IMR-90 (cell line): ENCODE data around the gene CTDP1. TPM values are rescaled to one million over a fixed set of nuclear protein-coding genes. Genes with fewer than 3 reads are reported as not detected.

Source experiments
- ATAC-seq: fragments of 200-7000 bp; cut with Tn5 transposase; 2 replicates; pipeline ENCODE4 v1.9.1; 2020; ENCODE audit warnings: low read depth, mild to moderate bottlenecking, moderate library complexity
- BruUV-seq: library from RNA; stranded (reverse); fragments of 400-500 nt; replicated peaks from 2 replicates; lab custom pipeline; 2021; lab: Mats Ljungman, UMichigan
- CTCF ChIA-PET: fragments of 300-600 bp; formaldehyde crosslinking; extraction: SDS; loops from one replicate; lab custom pipeline; 2021; ENCODE audit warnings: antibody characterized with exemption; lab: Yijun Ruan, JAX
- POLR2A ChIA-PET: fragments of 300-600 bp; sonication (Branson Sonifier 250); formaldehyde crosslinking; loops from one replicate; lab custom pipeline; 2022; ENCODE audit warnings: antibody characterized with exemption; ENCODE audit not compliant: unreplicated experiment; lab: Charles Lee
- DNase-seq: peaks from one replicate; pipeline ENCODE4 v3.0.0; 2013
- H2AFZ ChIP-seq: replicated peaks from 2 replicates; pipeline ENCODE3; 2013; ENCODE audit warnings: low read length, mild to moderate bottlenecking; ENCODE audit not compliant: poor library complexity
- H2AK5ac ChIP-seq: 2 replicates; pipeline ENCODE4 v1.6.1; 2013; ENCODE audit warnings: low read depth, low read length, inconsistent platforms
- H2AK9ac ChIP-seq: replicated peaks from 2 replicates; pipeline ENCODE3; 2013; ENCODE audit warnings: mild to moderate bottlenecking, low read depth, low read length, moderate library complexity; ENCODE audit not compliant: poor library complexity
- H2BK120ac ChIP-seq: 2 replicates; pipeline ENCODE4 v1.6.1; 2013; ENCODE audit warnings: low read depth, low read length, inconsistent platforms
- H2BK15ac ChIP-seq: 3 replicates; pipeline ENCODE4 v1.6.1; 2013; ENCODE audit warnings: low read depth, low read length, inconsistent platforms
- H2BK20ac ChIP-seq: 2 replicates; pipeline ENCODE4 v1.6.1; 2013; ENCODE audit warnings: low read depth, mild to moderate bottlenecking, inconsistent platforms, low read length, moderate library complexity
- H2BK5ac ChIP-seq: 2 replicates; pipeline ENCODE4 v1.6.1; 2013; ENCODE audit warnings: mild to moderate bottlenecking, low read depth, low read length, inconsistent platforms; ENCODE audit not compliant: poor library complexity, severe bottlenecking
- H3K14ac ChIP-seq: replicated peaks from 2 replicates; pipeline ENCODE4 v1.6.1; 2013; ENCODE audit warnings: low read depth, low read length, inconsistent platforms
- H3K18ac ChIP-seq: 2 replicates; pipeline ENCODE4 v1.6.1; 2013; ENCODE audit warnings: low read depth, low read length, control low read depth
- H3K23ac ChIP-seq: 2 replicates; pipeline ENCODE4 v1.6.1; 2013; ENCODE audit warnings: low read depth, low read length, inconsistent platforms
- H3K27ac ChIP-seq: 2 replicates; pipeline ENCODE4 v1.5.1; 2013; ENCODE audit warnings: mild to moderate bottlenecking, control low read depth, low read length; ENCODE audit not compliant: insufficient read depth
- H3K27me3 ChIP-seq: 2 replicates; pipeline ENCODE4 v1.6.1; 2013; ENCODE audit warnings: low read length; ENCODE audit not compliant: control insufficient read depth, insufficient read depth
- H3K36me3 ChIP-seq: 2 replicates; pipeline ENCODE4 v1.6.1; 2013; ENCODE audit warnings: low read length, mixed read lengths; ENCODE audit not compliant: control insufficient read depth, insufficient read depth
- H3K4ac ChIP-seq: 2 replicates; pipeline ENCODE4 v1.6.1; 2013; ENCODE audit warnings: low read depth, low read length, inconsistent platforms
- H3K4me1 ChIP-seq: 2 replicates; pipeline ENCODE4 v1.6.1; 2013; ENCODE audit warnings: low read length, mixed read lengths; ENCODE audit not compliant: control insufficient read depth, insufficient read depth
- H3K4me2 ChIP-seq: 2 replicates; pipeline ENCODE4 v1.6.1; 2013; ENCODE audit warnings: low read depth, mild to moderate bottlenecking, control low read depth, low read length, moderate library complexity
- H3K4me3 ChIP-seq: 2 replicates; pipeline ENCODE4 v1.5.1; 2013; ENCODE audit warnings: low read depth, mild to moderate bottlenecking, control low read depth, low read length, moderate library complexity; ENCODE audit not compliant: insufficient read depth
- H3K56ac ChIP-seq: 2 replicates; pipeline ENCODE4 v1.6.1; 2013; ENCODE audit warnings: low read length, inconsistent platforms; ENCODE audit not compliant: insufficient read depth; ENCODE audit errors: extremely low read depth
- H3K79me1 ChIP-seq, 2 experiments: 2 replicates each; pipeline ENCODE4 v1.6.1; 2013; ENCODE audit warnings: low read length in 2 of 2, inconsistent platforms in 1 of 2, low read depth in 1 of 2
- H3K9ac ChIP-seq: 2 replicates; pipeline ENCODE4 v1.6.1; 2013; ENCODE audit warnings: low read depth, low read length, control low read depth
- H3K9me1 ChIP-seq: 2 replicates; pipeline ENCODE4 v1.6.1; 2013; ENCODE audit warnings: low read length, inconsistent platforms; ENCODE audit not compliant: insufficient read depth
- H3K9me3 ChIP-seq: 2 replicates; pipeline ENCODE4 v1.6.1; 2013; ENCODE audit warnings: low read length; ENCODE audit not compliant: control insufficient read depth, insufficient read depth
- H4K20me1 ChIP-seq: 2 replicates; pipeline ENCODE4 v1.6.1; 2013; ENCODE audit warnings: low read length, inconsistent platforms; ENCODE audit not compliant: insufficient read depth
- H4K5ac ChIP-seq: 2 replicates; pipeline ENCODE4 v1.6.1; 2013; ENCODE audit warnings: mild to moderate bottlenecking, low read depth, low read length, control low read depth
- H4K8ac ChIP-seq, 2 experiments: 2 replicates each; pipeline ENCODE4 v1.6.1; 2013; ENCODE audit warnings: low read depth in 2 of 2, low read length in 2 of 2, control low read depth in 1 of 2, inconsistent platforms in 1 of 2
- H4K91ac ChIP-seq: 2 replicates; pipeline ENCODE4 v1.6.1; 2013; ENCODE audit warnings: low read depth, low read length, inconsistent platforms; ENCODE audit not compliant: insufficient read depth
- BHLHE40 ChIP-seq: fragments of 150-350 bp; IDR thresholded peaks from 2 replicates; pipeline ENCODE4 v1.6.1; 2016; ENCODE audit warnings: mild to moderate bottlenecking, low read depth, low read length
- CEBPB ChIP-seq: IDR thresholded peaks from 2 replicates; pipeline ENCODE4 v1.6.1; 2012; ENCODE audit warnings: low read depth, low read length, improper control_type of control experiment
- CHD1 ChIP-seq: IDR thresholded peaks from 2 replicates; pipeline ENCODE4 v1.6.1; 2012; ENCODE audit warnings: low read depth, low read length, improper control_type of control experiment
- FOS ChIP-seq: fragments of 150-350 bp; IDR thresholded peaks from 2 replicates; pipeline ENCODE4 v1.6.1; 2016; ENCODE audit warnings: low read depth, low read length
- MAFK ChIP-seq: IDR thresholded peaks from 2 replicates; pipeline ENCODE4 v1.6.1; 2012; ENCODE audit warnings: low read depth, low read length, improper control_type of control experiment
- MAZ ChIP-seq: IDR thresholded peaks from 2 replicates; pipeline ENCODE4 v1.6.1; 2012; ENCODE audit warnings: low read depth, mild to moderate bottlenecking, low read length, improper control_type of control experiment, moderate library complexity, borderline replicate concordance
- MXI1 ChIP-seq: IDR thresholded peaks from 2 replicates; pipeline ENCODE4 v1.6.1; 2012; ENCODE audit warnings: low read depth, mild to moderate bottlenecking, low read length, moderate library complexity, borderline replicate concordance
- NFE2L2 ChIP-seq: fragments of 150-350 bp; IDR thresholded peaks from 2 replicates; pipeline ENCODE4 v1.6.1; 2016; ENCODE audit warnings: low read depth, mild to moderate bottlenecking, low read length
- POLR2A ChIP-seq: IDR thresholded peaks from 2 replicates; pipeline ENCODE4 v1.6.1; 2012; ENCODE audit warnings: mild to moderate bottlenecking, low read depth, low read length
- RAD21 ChIP-seq: IDR thresholded peaks from 2 replicates; pipeline ENCODE4 v1.6.1; 2012; ENCODE audit warnings: low read length, improper control_type of control experiment
- RCOR1 ChIP-seq: IDR thresholded peaks from 2 replicates; pipeline ENCODE4 v1.6.1; 2012; ENCODE audit warnings: mild to moderate bottlenecking, low read length, improper control_type of control experiment; ENCODE audit not compliant: insufficient replicate concordance
- RFX5 ChIP-seq: IDR thresholded peaks from 2 replicates; pipeline ENCODE4 v1.8.0; 2012; ENCODE audit warnings: low read depth, mild to moderate bottlenecking, low read length, moderate library complexity
- SMC3 ChIP-seq: fragments of 150-350 bp; IDR thresholded peaks from 2 replicates; pipeline ENCODE4 v1.6.1; 2016; ENCODE audit warnings: low read depth, mild to moderate bottlenecking, antibody characterized with exemption, low read length, moderate library complexity
- WGBS, 2 experiments: methylation state at CpG; one replicate each; pipeline versions ENCODE4 v1.1.5 to v1.1.7; 2013; ENCODE audit warnings: missing lambda C conversion rate in 2 of 2; ENCODE audit not compliant: insufficient read length in 1 of 2; ENCODE audit errors: extremely low coverage in 2 of 2; 5-methylcytosine and 5-hydroxymethylcytosine counted together
- dilution Hi-C: fragments of 300-500 bp; cut with HindIII; formaldehyde crosslinking; loops from one replicate; pipeline ENCODE4 v1.14.3; 2018; ENCODE audit warnings: low sequenced_read_pairs; ENCODE audit not compliant: unreplicated experiment
- in situ Hi-C: fragments of 300-500 bp; cut with MboI; formaldehyde crosslinking; loops from 3 replicates; pipeline ENCODE4 v1.14.3; 2019; ENCODE audit warnings: low sequenced_read_pairs, inconsistent platforms, mixed read lengths
- intact Hi-C: fragments of 100-400 bp; cut with micrococcal nuclease; formaldehyde crosslinking; loops from 2 replicates; pipeline ENCODE4 v1.10.0; 2022
- polyA plus RNA-seq, 3 experiments: library from polyadenylated mRNA; depleted of rRNA; stranded (reverse); fragments of >200 nt; gene quantifications; 2 replicates each; pipeline ENCODE4 v1.2.3, GENCODE V29; 2012; ENCODE audit warnings: low replicate concordance in 1 of 3
- total RNA-seq: library from RNA; depleted of rRNA; stranded (reverse); fragments of >200 nt; gene quantifications from 2 replicates; pipeline ENCODE4 v1.2.3, GENCODE V29; 2012
- TF ChIP-seq, protein P1 (sequence below): fragments of 150-350 bp; IDR thresholded peaks from 2 replicates; pipeline ENCODE4 v1.6.1; 2017; ENCODE audit warnings: mild to moderate bottlenecking, antibody characterized with exemption, low read length, low read depth
- TF ChIP-seq, protein P2 (sequence below): fragments of 150-350 bp; IDR thresholded peaks from 2 replicates; pipeline ENCODE4 v1.6.1; 2016; ENCODE audit warnings: low read depth, mild to moderate bottlenecking, low read length, moderate library complexity, borderline replicate concordance
- TF ChIP-seq, protein P3 (sequence below): conservative IDR thresholded peaks from 2 replicates; pipeline ENCODE4 v1.5.1; 2012; ENCODE audit warnings: mild to moderate bottlenecking, low read depth, low read length, improper control_type of control experiment

The CTDP1 gene
- total and polyA plus RNA-seq, 2 of the 4 experiments (the other 2 are of a cell fraction) = 13.4 to 17.6 TPM

GRCh38 chr18:79786304-79786703, 106.7 kb downstream of the CTDP1 start:
- Histone ChIP-seq H3K56ac (no peak overlapping the region), H4K20me1 (no peaks in the 10 kb centered on the region), H2BK5ac (no peak overlapping the region), H3K27ac (no peak overlapping the region), H3K79me1 (no peaks in the 10 kb centered on the region), H2AFZ (no peak overlapping the region), H3K27me3 (peaks cover 28% of the 10 kb centered on the region), H3K18ac (no peak overlapping the region), H3K9me1 (peaks cover 6% of the 10 kb centered on the region), H3K4me2 (no peak overlapping the region), H3K4ac (no peak overlapping the region), H3K23ac (no peak overlapping the region), H4K5ac (no peak overlapping the region), H3K4me3 (no peak overlapping the region), H3K36me3 (no peaks in the 10 kb centered on the region), H4K8ac (no peak overlapping the region), H2BK15ac (no peak overlapping the region), H2AK9ac (no peak overlapping the region), H2BK20ac (no peak overlapping the region), H2AK5ac (no peak overlapping the region), H3K4me1 (peaks cover 14% of the 10 kb centered on the region), H4K91ac (no peak overlapping the region; the same call in 1 of the 2 replicates), H3K14ac (no peak overlapping the region), H3K9ac (no peak overlapping the region), H2BK120ac (no peak overlapping the region), H3K9me3 (no peaks in the 10 kb centered on the region; the same call in 1 of the 2 replicates)
- POLR2A ChIA-PET = no interaction called here
- intact Hi-C loops (no loop called here), dilution Hi-C loops (no loop called here), in situ Hi-C loops (no loop called here)
- CTCF ChIA-PET = no interaction called here
- 87% methylated on average over 6 of the region's 14 CpGs; no CpG with 5 or more reads in 1 of the 2 experiments for WGBS, 2 experiments
- TF ChIP-seq CEBPB = no peak
- TF ChIP-seq RCOR1 = no peak
- TF ChIP-seq, protein P1, sequence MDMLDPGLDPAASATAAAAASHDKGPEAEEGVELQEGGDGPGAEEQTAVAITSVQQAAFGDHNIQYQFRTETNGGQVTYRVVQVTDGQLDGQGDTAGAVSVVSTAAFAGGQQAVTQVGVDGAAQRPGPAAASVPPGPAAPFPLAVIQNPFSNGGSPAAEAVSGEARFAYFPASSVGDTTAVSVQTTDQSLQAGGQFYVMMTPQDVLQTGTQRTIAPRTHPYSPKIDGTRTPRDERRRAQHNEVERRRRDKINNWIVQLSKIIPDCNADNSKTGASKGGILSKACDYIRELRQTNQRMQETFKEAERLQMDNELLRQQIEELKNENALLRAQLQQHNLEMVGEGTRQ = no peak
- TF ChIP-seq RFX5 = no peak
- TF ChIP-seq MXI1 = no peak
- no peak for TF ChIP-seq CHD1
- no peak for TF ChIP-seq FOS
- TF ChIP-seq, protein P2, sequence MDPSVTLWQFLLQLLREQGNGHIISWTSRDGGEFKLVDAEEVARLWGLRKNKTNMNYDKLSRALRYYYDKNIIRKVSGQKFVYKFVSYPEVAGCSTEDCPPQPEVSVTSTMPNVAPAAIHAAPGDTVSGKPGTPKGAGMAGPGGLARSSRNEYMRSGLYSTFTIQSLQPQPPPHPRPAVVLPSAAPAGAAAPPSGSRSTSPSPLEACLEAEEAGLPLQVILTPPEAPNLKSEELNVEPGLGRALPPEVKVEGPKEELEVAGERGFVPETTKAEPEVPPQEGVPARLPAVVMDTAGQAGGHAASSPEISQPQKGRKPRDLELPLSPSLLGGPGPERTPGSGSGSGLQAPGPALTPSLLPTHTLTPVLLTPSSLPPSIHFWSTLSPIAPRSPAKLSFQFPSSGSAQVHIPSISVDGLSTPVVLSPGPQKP = no peak
- TF ChIP-seq MAZ = no peak
- no peak for TF ChIP-seq BHLHE40
- TF ChIP-seq MAFK = no peak
- TF ChIP-seq NFE2L2 = no peak
- TF ChIP-seq, protein P3, sequence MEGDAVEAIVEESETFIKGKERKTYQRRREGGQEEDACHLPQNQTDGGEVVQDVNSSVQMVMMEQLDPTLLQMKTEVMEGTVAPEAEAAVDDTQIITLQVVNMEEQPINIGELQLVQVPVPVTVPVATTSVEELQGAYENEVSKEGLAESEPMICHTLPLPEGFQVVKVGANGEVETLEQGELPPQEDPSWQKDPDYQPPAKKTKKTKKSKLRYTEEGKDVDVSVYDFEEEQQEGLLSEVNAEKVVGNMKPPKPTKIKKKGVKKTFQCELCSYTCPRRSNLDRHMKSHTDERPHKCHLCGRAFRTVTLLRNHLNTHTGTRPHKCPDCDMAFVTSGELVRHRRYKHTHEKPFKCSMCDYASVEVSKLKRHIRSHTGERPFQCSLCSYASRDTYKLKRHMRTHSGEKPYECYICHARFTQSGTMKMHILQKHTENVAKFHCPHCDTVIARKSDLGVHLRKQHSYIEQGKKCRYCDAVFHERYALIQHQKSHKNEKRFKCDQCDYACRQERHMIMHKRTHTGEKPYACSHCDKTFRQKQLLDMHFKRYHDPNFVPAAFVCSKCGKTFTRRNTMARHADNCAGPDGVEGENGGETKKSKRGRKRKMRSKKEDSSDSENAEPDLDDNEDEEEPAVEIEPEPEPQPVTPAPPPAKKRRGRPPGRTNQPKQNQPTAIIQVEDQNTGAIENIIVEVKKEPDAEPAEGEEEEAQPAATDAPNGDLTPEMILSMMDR = no peak
- TF ChIP-seq POLR2A = no peak
- TF ChIP-seq SMC3 = no peak
- TF ChIP-seq RAD21 = no peak
- no TSS peak for BruUV-seq
- no peak for ATAC-seq
- DNase-seq = no peak
